ENCODE results near the gene MICOS13. TPM values are rescaled to one million over a fixed set of nuclear protein-coding genes. Genes with fewer than 3 reads are reported as not detected.
"Not testable (repeated sequence)": the region's sequence is repeated elsewhere in the genome, so short reads cannot be mapped to it uniquely, and the experiment has no call there.

MICOS13 gene
- total and polyA plus RNA-seq, 5 experiments from 2014 or later = 40.1 to 110 (median 95.5) TPM

- H3K36me3 Mint-ChIP-seq = peaks cover 0 to 34% (median 0%) of the 10 kb centered on the region in 3 donors
Measured at GRCh38 chr19:5690955-5691821, 10.9 kb upstream of the MICOS13 start.

GRCh38 chr19:5690125-5690954, 10.0 kb upstream of the MICOS13 start, which contains the start of gene RPL36:
RPL36 (plus strand) TSS chr19:5690295; CDS start chr19:5690508, 213 bp downstream.
- Mint-ChIP-seq H3K4me1 (peaks cover 19 to 43% (median 36%) of the 10 kb centered on the region in 4 donors), H3K36me3 (peaks cover 0 to 34% (median 0%) of the 10 kb centered on the region in 3 donors)
- peak; percentile 58 to 65 for ATAC-seq

More at GRCh38 chr19:5690955-5691821, 10.9 kb upstream of the MICOS13 start:
- ATAC-seq (peak in 1 of 2 donors; percentile 1), DNase-seq (peak in 6 of 10 donors; percentile 28 to 66 (median 40))
- POLR2A ChIA-PET = interaction anchor here (0.5 to 4.2 kb wide), 10 partner anchors 11 to 808 kb away, joined by 3 to 68 read pairs (median 4); partner anchors contain the start of genes CATSPERD, DUS3L, HSD11B1L and LONP1
- no peaks in the 10 kb centered on the region for H3K27me3 Mint-ChIP-seq
- no peaks in the 10 kb centered on the region for H3K9me3 Mint-ChIP-seq
- H3K4me1 Mint-ChIP-seq = peaks cover 19 to 37% (median 31%) of the 10 kb centered on the region in 4 donors
- H3K27ac Mint-ChIP-seq = peak overlapping the region; percentile 90 to 99 (median 96)
- peak overlapping the region; percentile 90 to 99 (median 94) for H3K4me3 Mint-ChIP-seq

GRCh38 chr19:5688262-5688881, 8.1 kb upstream of the MICOS13 start:
- Mint-ChIP-seq H3K27ac (peak overlapping the region in 6 of 10 donors; percentile 53 to 83 (median 72)), H3K4me1 (peaks cover 19 to 40% (median 36%) of the 10 kb centered on the region in 4 donors), H3K4me3 (peak overlapping the region; percentile 48 to 85 (median 62)), H3K36me3 (peaks cover 0 to 22% (median 0%) of the 10 kb centered on the region in 3 donors)
- ATAC-seq, DNase-seq, H3K9me3 Mint-ChIP-seq, H3K27me3 Mint-ChIP-seq: not testable (repeated sequence)
- POLR2A ChIA-PET = interaction anchor here (3.8 to 4.2 kb wide), 2 partner anchors 31 to 67 kb away, joined by 41 to 68 read pairs; partner anchors contain the start of genes CATSPERD, LONP1, SAFB and SAFB2

More at GRCh38 chr19:5690125-5690954, 10.0 kb upstream of the MICOS13 start, which contains the start of gene RPL36:
- H3K9me3 Mint-ChIP-seq = no peaks in the 10 kb centered on the region
- H3K4me3 Mint-ChIP-seq = peak within 1 kb of the TSS; percentile 90 to 99 (median 94)
- H3K27me3 Mint-ChIP-seq = no peaks in the 10 kb centered on the region
- POLR2A ChIA-PET = interaction anchor here (0.5 to 4.2 kb wide), 22 partner anchors 9 to 899 kb away, joined by 3 to 68 read pairs (median 3); partner anchors contain the start of genes CATSPERD, DUS3L, HSD11B1L and LONP1
- peak within 1 kb of the TSS; percentile 90 to 99 (median 96) for H3K27ac Mint-ChIP-seq
- DNase-seq = peak; percentile 96 to 99 (median 98)

- Mint-ChIP-seq H3K4me1 (peaks cover 17 to 38% (median 33%) of the 10 kb centered on the region in 4 donors), H3K27ac (peak overlapping the region in 5 of 10 donors; percentile 53 to 95 (median 91)), H3K27me3 (no peaks in the 10 kb centered on the region), H3K4me3 (peak overlapping the region; percentile 52 to 91 (median 84)), H3K9me3 (no peaks in the 10 kb centered on the region), H3K36me3 (peaks cover 0 to 15% (median 0%) of the 10 kb centered on the region in 3 donors)
- no peak for DNase-seq
- POLR2A ChIA-PET = interaction anchor here (0.6 to 2.5 kb wide), 11 partner anchors 16 to 1087 kb away, joined by 3 to 40 read pairs (median 4); partner anchors contain the start of genes CATSPERD, LONP1, NDUFA11 and SAFB
- no peak for ATAC-seq
Measured at GRCh38 chr19:5687360-5688198, 7.3 kb upstream of the MICOS13 start.

GRCh38 chr19:5686647-5687359, 6.5 kb upstream of the MICOS13 start:
- peak; percentile 59 to 60 for ATAC-seq
- peak overlapping the region; percentile 19 to 95 (median 91) for H3K27ac Mint-ChIP-seq
- peaks cover 21 to 35% (median 33%) of the 10 kb centered on the region in 4 donors for H3K4me1 Mint-ChIP-seq

GRCh38 chr19:5686326-5686646, 6.0 kb upstream of the MICOS13 start:
- H3K4me1 Mint-ChIP-seq = peaks cover 26 to 40% (median 37%) of the 10 kb centered on the region in 4 donors
- POLR2A ChIA-PET = interaction anchor here (0.6 to 2.5 kb wide), 8 partner anchors 16 to 1697 kb away, joined by 3 to 40 read pairs (median 5); partner anchors contain the start of genes CATSPERD, DUS3L, LONP1 and NDUFA11
- H3K4me3 Mint-ChIP-seq = peak overlapping the region; percentile 80 to 91 (median 86)

More at GRCh38 chr19:5686647-5687359, 6.5 kb upstream of the MICOS13 start:
- Mint-ChIP-seq H3K27me3 (no peaks in the 10 kb centered on the region), H3K36me3 (peaks cover 0 to 7% (median 0%) of the 10 kb centered on the region in 3 donors), H3K9me3 (no peaks in the 10 kb centered on the region), H3K4me3 (peak overlapping the region; percentile 80 to 91 (median 86))
- peak; percentile 80 to 97 (median 92) for DNase-seq
- POLR2A ChIA-PET = interaction anchor here (0.6 to 2.5 kb wide), 13 partner anchors 15 to 1698 kb away, joined by 3 to 40 read pairs (median 4); partner anchors contain the start of genes CATSPERD, DUS3L, LONP1 and NDUFA11

GRCh38 chr19:5684694-5685430, 4.5 kb upstream of the MICOS13 start:
- Mint-ChIP-seq H3K27me3 (peaks cover 0 to 3% (median 0%) of the 10 kb centered on the region in 5 donors), H3K4me3 (peak overlapping the region in 2 of 10 donors; percentile 11 to 14), H3K36me3 (no peaks in the 10 kb centered on the region), H3K4me1 (peaks cover 21 to 39% (median 33%) of the 10 kb centered on the region in 4 donors), H3K27ac (peak overlapping the region in 2 of 10 donors; percentile 48 to 56), H3K9me3 (no peaks in the 10 kb centered on the region)
- ATAC-seq = no peak
- no peak for DNase-seq
- POLR2A ChIA-PET = interaction anchor here (1.7 kb wide), 1 partner anchor 62 kb away, joined by 4 read pairs; the partner anchor contains the start of genes SAFB and SAFB2

More at GRCh38 chr19:5686326-5686646, 6.0 kb upstream of the MICOS13 start:
- no peak for DNase-seq
- ATAC-seq = peak in 1 of 2 donors; percentile 5
- H3K9me3 Mint-ChIP-seq = no peaks in the 10 kb centered on the region
- peak overlapping the region; percentile 19 to 95 (median 91) for H3K27ac Mint-ChIP-seq
- peaks cover 0 to 6% (median 0%) of the 10 kb centered on the region in 3 donors for H3K36me3 Mint-ChIP-seq
- no peaks in the 10 kb centered on the region for H3K27me3 Mint-ChIP-seq

GRCh38 chr19:5683177-5683886, 3.0 kb upstream of the MICOS13 start:
- peak overlapping the region in 3 of 10 donors; percentile 37 to 74 (median 69) for H3K27ac Mint-ChIP-seq
- H3K4me1 Mint-ChIP-seq = peaks cover 25 to 45% (median 36%) of the 10 kb centered on the region in 4 donors
- DNase-seq (no peak), ATAC-seq (no peak)
- H3K9me3 Mint-ChIP-seq = no peaks in the 10 kb centered on the region
- POLR2A ChIA-PET = interaction anchor here (0.6 to 1.7 kb wide), 3 partner anchors 26 to 440 kb away, joined by 3 to 4 read pairs (median 4); partner anchors contain the start of genes SAFB and SAFB2
- peaks cover 0 to 3% (median 0%) of the 10 kb centered on the region in 5 donors for H3K27me3 Mint-ChIP-seq
- no peaks in the 10 kb centered on the region for H3K36me3 Mint-ChIP-seq
- peak overlapping the region in 7 of 10 donors; percentile 4 to 68 (median 57) for H3K4me3 Mint-ChIP-seq

- POLR2A ChIA-PET = interaction anchor here (0.9 kb wide), 1 partner anchor 59 kb away, joined by 4 read pairs; the partner anchor contains the start of genes SAFB and SAFB2
- Mint-ChIP-seq H3K27ac (peak overlapping the region; percentile 18 to 99 (median 86)), H3K4me3 (peak overlapping the region; percentile 67 to 87 (median 80)), H3K4me1 (peaks cover 23 to 45% (median 33%) of the 10 kb centered on the region in 4 donors), H3K9me3 (no peaks in the 10 kb centered on the region), H3K36me3 (no peaks in the 10 kb centered on the region), H3K27me3 (peaks cover 0 to 3% (median 0%) of the 10 kb centered on the region in 5 donors)
- no peak for DNase-seq
- ATAC-seq = no peak
Measured at GRCh38 chr19:5682107-5682482, 1.8 kb upstream of the MICOS13 start.

Measured in naive thymus-derived CD8-positive, alpha-beta T cell (primary cell).